Astrocyte (in vitro differentiated cells and primary cell): ENCODE results near the gene TMEM231. TPM values are rescaled to one million over a fixed set of nuclear protein-coding genes. Genes with fewer than 3 reads are reported as not detected.
A peak's percentile ranks its signal among the peaks of the same experiment; 100 is the strongest.
"Not testable (repeated sequence)": the region's sequence is repeated elsewhere in the genome, so short reads cannot be mapped to it uniquely, and the experiment has no call there.

Source experiments
- DNase-seq: peaks from one replicate; pipeline ENCODE4 v3.0.0-alpha.2; 2010; ENCODE audit warnings: low read depth
- FAIRE-seq: peaks from 2 replicates; lab custom pipeline; 2011; peaks lifted over from hg19 to GRCh38; lab: Jason Lieb, UNC
- H2AFZ ChIP-seq: 2 replicates; pipeline ENCODE4 v1.6.0; 2012; ENCODE audit warnings: low read depth, low read length, inconsistent platforms
- H3K27ac ChIP-seq: 2 replicates; pipeline ENCODE4 v1.5.1; 2011; ENCODE audit warnings: low read depth, low read length, inconsistent platforms
- H3K27me3 ChIP-seq: 2 replicates; pipeline ENCODE4 v1.6.0; 2011; ENCODE audit warnings: low read length, inconsistent platforms; ENCODE audit not compliant: insufficient read depth
- H3K36me3 ChIP-seq: 2 replicates; pipeline ENCODE4 v1.5.1; 2011; ENCODE audit warnings: low read length, inconsistent platforms; ENCODE audit not compliant: insufficient read depth
- H3K4me1 ChIP-seq: 2 replicates; pipeline ENCODE4 v1.5.1; 2011; ENCODE audit warnings: low read length, inconsistent platforms; ENCODE audit not compliant: insufficient read depth
- H3K4me2 ChIP-seq: 2 replicates; pipeline ENCODE4 v1.6.0; 2012; ENCODE audit warnings: low read length, inconsistent platforms
- H3K4me3 ChIP-seq: 2 replicates; pipeline ENCODE4 v1.5.1; 2011; ENCODE audit warnings: low read depth, mild to moderate bottlenecking, low read length, inconsistent platforms; ENCODE audit not compliant: insufficient read depth
- H3K79me2 ChIP-seq: 2 replicates; pipeline ENCODE4 v1.6.0; 2012; ENCODE audit warnings: mild to moderate bottlenecking, low read length, inconsistent platforms; ENCODE audit not compliant: insufficient read depth
- H3K9ac ChIP-seq: 2 replicates; pipeline ENCODE4 v1.6.0; 2012; ENCODE audit warnings: mild to moderate bottlenecking, low read length, inconsistent platforms
- H3K9me3 ChIP-seq: 2 replicates; pipeline ENCODE4 v1.5.1; 2012; ENCODE audit warnings: low read depth, mild to moderate bottlenecking, low read length, inconsistent platforms; ENCODE audit not compliant: insufficient read depth
- H4K20me1 ChIP-seq: 2 replicates; pipeline ENCODE4 v1.6.0; 2012; ENCODE audit warnings: low read length, inconsistent platforms; ENCODE audit not compliant: insufficient read depth
- H3K27ac Mint-ChIP-seq: one replicate; pipeline ENCODE4 v1.8.0; 2021; ENCODE audit warnings: mild to moderate bottlenecking, mixed read lengths; ENCODE audit not compliant: unreplicated experiment
- H3K27me3 Mint-ChIP-seq: one replicate; pipeline ENCODE4 v1.8.0; 2021; ENCODE audit warnings: low read depth, mixed read lengths; ENCODE audit not compliant: unreplicated experiment
- H3K36me3 Mint-ChIP-seq: one replicate; pipeline ENCODE4 v1.8.0; 2021; ENCODE audit warnings: low read depth, mixed read lengths; ENCODE audit not compliant: unreplicated experiment
- H3K4me1 Mint-ChIP-seq: one replicate; pipeline ENCODE4 v1.8.0; 2021; ENCODE audit warnings: low read depth, mixed read lengths; ENCODE audit not compliant: unreplicated experiment
- H3K4me3 Mint-ChIP-seq: one replicate; pipeline ENCODE4 v1.8.0; 2021; ENCODE audit warnings: mild to moderate bottlenecking, moderate library complexity, mixed read lengths; ENCODE audit not compliant: unreplicated experiment
- H3K9me3 Mint-ChIP-seq: one replicate; pipeline ENCODE4 v1.8.0; 2021; ENCODE audit warnings: mild to moderate bottlenecking, mixed read lengths; ENCODE audit not compliant: unreplicated experiment
- EZH2 ChIP-seq: IDR thresholded peaks from 2 replicates; pipeline ENCODE4 v1.6.1; 2012; ENCODE audit warnings: mild to moderate bottlenecking, low read length, inconsistent platforms; ENCODE audit not compliant: insufficient read depth
- total RNA-seq: library from RNA; stranded (reverse); gene quantifications from 2 replicates; pipeline ENCODE4 v1.2.1, GENCODE V29; 2021
- TF ChIP-seq, protein P1 (sequence below): IDR thresholded peaks from 2 replicates; pipeline ENCODE4 v1.5.1; 2011; ENCODE audit warnings: low read depth, mild to moderate bottlenecking, inconsistent platforms, low read length, moderate library complexity; ENCODE audit not compliant: insufficient read depth

Gene TMEM231
- total RNA-seq, 1 donor from 2014 or later, result 10.5 TPM

DNA sequence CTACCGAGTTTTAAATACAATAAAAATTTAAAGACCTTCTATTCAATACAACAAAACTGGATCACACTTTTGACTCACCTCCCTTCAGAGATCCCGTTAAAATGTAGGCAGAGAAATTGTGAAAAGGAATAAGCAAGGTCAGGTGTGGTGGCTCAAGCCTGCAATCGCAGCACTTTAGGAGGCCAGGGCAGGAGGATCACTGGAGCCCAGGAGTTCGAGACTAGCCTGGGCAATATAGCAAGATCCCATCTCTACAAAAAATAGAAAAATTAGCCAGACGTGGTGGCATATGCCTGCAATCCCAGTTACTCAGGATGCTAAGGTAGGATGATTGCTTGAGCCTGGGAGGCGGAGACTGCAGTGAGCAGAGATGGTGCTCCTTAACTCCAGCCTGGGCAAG, 36.9 kb downstream of the TMEM231 start:
- H3K27me3 Mint-ChIP-seq, result no peaks in the 10 kb centered on the region
- Histone ChIP-seq H3K4me1 (peaks cover 5% of the 10 kb centered on the region), H3K27ac (no peak overlapping the region), H3K9ac (no peak overlapping the region), H3K9me3 (no peaks in the 10 kb centered on the region), H3K27me3 (no peaks in the 10 kb centered on the region), H3K79me2 (no peaks in the 10 kb centered on the region), H4K20me1 (peaks cover 3% of the 10 kb centered on the region), H3K4me2 (no peak overlapping the region), H3K4me3 (no peak overlapping the region), H3K36me3 (no peaks in the 10 kb centered on the region), H2AFZ (no peak overlapping the region)
- H3K9me3 Mint-ChIP-seq, result no peaks in the 10 kb centered on the region
- TF ChIP-seq, protein P1, sequence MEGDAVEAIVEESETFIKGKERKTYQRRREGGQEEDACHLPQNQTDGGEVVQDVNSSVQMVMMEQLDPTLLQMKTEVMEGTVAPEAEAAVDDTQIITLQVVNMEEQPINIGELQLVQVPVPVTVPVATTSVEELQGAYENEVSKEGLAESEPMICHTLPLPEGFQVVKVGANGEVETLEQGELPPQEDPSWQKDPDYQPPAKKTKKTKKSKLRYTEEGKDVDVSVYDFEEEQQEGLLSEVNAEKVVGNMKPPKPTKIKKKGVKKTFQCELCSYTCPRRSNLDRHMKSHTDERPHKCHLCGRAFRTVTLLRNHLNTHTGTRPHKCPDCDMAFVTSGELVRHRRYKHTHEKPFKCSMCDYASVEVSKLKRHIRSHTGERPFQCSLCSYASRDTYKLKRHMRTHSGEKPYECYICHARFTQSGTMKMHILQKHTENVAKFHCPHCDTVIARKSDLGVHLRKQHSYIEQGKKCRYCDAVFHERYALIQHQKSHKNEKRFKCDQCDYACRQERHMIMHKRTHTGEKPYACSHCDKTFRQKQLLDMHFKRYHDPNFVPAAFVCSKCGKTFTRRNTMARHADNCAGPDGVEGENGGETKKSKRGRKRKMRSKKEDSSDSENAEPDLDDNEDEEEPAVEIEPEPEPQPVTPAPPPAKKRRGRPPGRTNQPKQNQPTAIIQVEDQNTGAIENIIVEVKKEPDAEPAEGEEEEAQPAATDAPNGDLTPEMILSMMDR, result no peak
- TF ChIP-seq EZH2, result no peak
- H3K4me1 Mint-ChIP-seq, result no peaks in the 10 kb centered on the region
- H3K36me3 Mint-ChIP-seq, result no peaks in the 10 kb centered on the region
- no peak overlapping the region for H3K4me3 Mint-ChIP-seq
- H3K27ac Mint-ChIP-seq, result no peak overlapping the region
- FAIRE-seq (no peak), DNase-seq (no peak)

DNA sequence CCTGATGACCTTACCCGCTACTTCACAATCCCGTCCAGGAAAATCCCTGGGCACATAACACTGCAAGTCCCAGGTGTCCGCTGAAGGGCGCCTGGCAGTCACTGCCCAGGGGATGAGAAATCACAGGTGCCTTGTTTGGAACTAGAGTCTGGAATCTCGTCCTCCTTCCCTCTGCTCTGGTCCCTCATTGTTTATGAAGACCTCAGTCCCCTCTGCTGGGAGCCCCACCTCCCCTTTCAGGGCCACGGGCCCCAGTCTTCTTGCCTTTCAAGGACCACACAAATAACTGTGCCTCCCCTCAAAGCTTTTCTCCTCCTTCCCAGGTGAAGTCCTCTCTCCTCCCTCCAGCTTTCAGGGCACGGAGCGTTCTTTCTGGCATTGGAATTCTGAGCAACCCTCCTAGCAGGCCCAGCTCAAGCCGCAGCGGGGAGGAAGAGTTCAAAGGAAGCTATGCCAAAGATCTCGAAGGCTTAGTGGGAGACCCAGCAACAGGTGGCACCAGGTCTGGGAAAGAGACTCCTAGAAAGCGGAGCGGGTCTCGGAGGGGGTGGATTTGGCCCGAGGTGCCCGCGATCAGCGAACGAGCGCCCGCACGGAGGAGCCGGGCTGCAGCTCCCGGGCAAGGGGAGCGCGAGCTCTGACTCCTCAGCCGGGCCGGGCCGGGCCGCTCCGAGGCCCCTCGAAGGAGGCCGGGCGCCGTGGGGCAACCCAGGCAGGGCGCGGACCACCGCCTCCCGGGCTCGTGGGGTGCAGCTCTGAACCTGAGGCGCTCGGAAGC, 39.7 kb downstream of the TMEM231 start:
- H3K9me3 ChIP-seq, H3K27me3 Mint-ChIP-seq, H4K20me1 ChIP-seq, DNase-seq, H3K36me3 ChIP-seq, H3K27me3 ChIP-seq, H3K4me1 ChIP-seq, H3K79me2 ChIP-seq, H3K36me3 Mint-ChIP-seq, FAIRE-seq, H3K9me3 Mint-ChIP-seq, H3K4me1 Mint-ChIP-seq, H3K27ac Mint-ChIP-seq: not testable (repeated sequence)
- Histone ChIP-seq H3K4me3 (peak overlapping the region; percentile 71), H3K27ac (peak overlapping the region; percentile 76), H3K4me2 (peak overlapping the region; percentile 91), H2AFZ (peak overlapping the region; percentile 92), H3K9ac (peak overlapping the region; percentile 89)
- H3K4me3 Mint-ChIP-seq, result peak overlapping the region; percentile 85

DNA sequence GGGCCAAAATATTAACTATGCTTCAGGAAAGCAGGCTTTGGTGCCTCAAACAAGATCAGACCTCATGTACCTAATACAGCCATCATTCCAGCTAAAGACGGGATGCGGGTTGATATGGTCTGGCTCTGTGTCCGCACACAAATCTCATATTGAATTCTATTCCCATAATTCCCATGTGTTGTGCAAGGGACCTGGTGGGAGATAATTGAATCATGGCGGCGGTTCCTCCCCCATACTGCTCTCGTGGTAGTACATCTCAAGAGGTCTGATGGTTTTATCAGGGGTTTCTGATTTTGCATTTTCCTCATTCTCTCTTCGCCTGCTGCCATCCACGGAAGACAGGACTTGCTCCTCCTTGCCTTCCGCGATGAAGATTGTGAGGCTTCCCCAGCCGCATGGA, 41.8 kb downstream of the TMEM231 start:
- peaks cover 2% of the 10 kb centered on the region for H3K36me3 Mint-ChIP-seq
- peaks cover under 1% of the 10 kb centered on the region for H3K4me1 Mint-ChIP-seq
- no peak overlapping the region for H3K4me3 Mint-ChIP-seq
- no peaks in the 10 kb centered on the region for H3K9me3 Mint-ChIP-seq
- Histone ChIP-seq H3K36me3 (no peaks in the 10 kb centered on the region), H3K4me2 (no peak overlapping the region), H4K20me1 (peaks cover 3% of the 10 kb centered on the region), H3K27ac (no peak overlapping the region), H3K79me2 (no peaks in the 10 kb centered on the region), H3K9me3 (no peaks in the 10 kb centered on the region), H3K27me3 (no peaks in the 10 kb centered on the region), H2AFZ (no peak overlapping the region), H3K9ac (no peak overlapping the region), H3K4me1 (peaks cover 10% of the 10 kb centered on the region), H3K4me3 (no peak overlapping the region)
- FAIRE-seq (no peak), DNase-seq (no peak)
- no peak overlapping the region for H3K27ac Mint-ChIP-seq
- H3K27me3 Mint-ChIP-seq, result no peaks in the 10 kb centered on the region
- no peak for TF ChIP-seq EZH2
- TF ChIP-seq, protein P1, result no peak
